Activated naive CD4-positive, alpha-beta T cell treated with anti-CD3 and anti-CD28 coated beads, Interleukin-2, amount 10 ng/mL, durations not matched to agents 7 days and 5 days (primary cell): ENCODE data around the gene TEX11.

Experiments used
- CTCF ChIA-PET: fragments of 350-600 bp; sonication (Branson Sonifier 250); formaldehyde crosslinking; loops from one replicate; lab custom pipeline; 2021; ENCODE audit warnings: antibody characterized with exemption; lab: Charles Lee
- DNase-seq: peaks from one replicate; pipeline ENCODE4 v3.0.0-alpha.2; 2020
- H3K27ac Mint-ChIP-seq: one replicate; pipeline ENCODE4 v1.8.0; 2021; ENCODE audit warnings: mild to moderate bottlenecking, moderate library complexity, mixed read lengths
- H3K27me3 Mint-ChIP-seq: one replicate; pipeline ENCODE4 v1.8.0; 2021; ENCODE audit warnings: mild to moderate bottlenecking, mixed read lengths
- H3K36me3 Mint-ChIP-seq: one replicate; pipeline ENCODE4 v1.8.0; 2021; ENCODE audit warnings: mixed read lengths
- H3K4me1 Mint-ChIP-seq: one replicate; pipeline ENCODE4 v1.8.0; 2021; ENCODE audit warnings: mixed read lengths
- H3K4me3 Mint-ChIP-seq: one replicate; pipeline ENCODE4 v1.8.0; 2021; ENCODE audit warnings: mild to moderate bottlenecking, moderate library complexity, mixed read lengths
- H3K9me3 Mint-ChIP-seq: one replicate; pipeline ENCODE4 v1.8.0; 2021; ENCODE audit warnings: mixed read lengths

Gene TEX11

DNA sequence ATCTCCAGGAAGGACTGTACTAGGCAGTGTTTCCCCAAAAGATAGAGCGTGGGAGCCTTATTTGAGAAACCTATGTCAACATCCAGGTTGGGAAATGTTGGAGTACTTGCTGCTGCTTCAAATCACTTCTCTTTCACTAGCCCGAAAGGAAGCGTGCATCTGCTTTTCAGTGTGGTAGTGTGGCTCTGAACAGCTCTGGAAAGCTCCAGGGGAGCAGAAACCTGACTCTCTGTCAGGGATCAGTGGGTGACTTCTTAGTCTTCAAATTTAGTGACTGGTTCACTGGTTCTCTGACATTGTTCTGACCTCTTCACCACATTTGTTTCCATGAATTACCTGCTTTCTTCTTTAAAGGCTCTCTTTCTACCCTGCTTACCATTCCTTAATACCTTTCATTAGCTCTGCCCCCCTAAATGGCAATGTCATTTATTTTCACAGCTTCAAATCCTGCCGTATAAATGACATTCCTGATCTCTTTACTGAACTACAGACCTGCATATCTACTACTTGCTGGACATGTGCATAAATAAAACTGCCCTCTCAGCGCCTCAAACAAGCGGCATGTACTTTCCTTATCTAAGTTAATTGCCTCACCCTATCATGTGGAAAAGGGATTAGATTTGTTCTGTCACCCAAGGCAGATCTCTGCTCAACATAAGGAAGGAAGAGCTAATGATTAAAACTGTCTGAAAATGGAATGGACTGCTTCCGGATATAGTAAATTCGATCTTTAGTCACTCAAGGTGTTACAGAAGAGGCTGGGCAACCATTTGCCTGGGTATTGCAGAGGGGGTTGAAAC is 426.8 kb downstream of the TEX11 start:
- CTCF ChIA-PET = interaction anchor here (0.6 kb wide), 1 partner anchor 17 kb away, joined by 3 read pairs; no protein-coding TSS in a partner anchor
- Mint-ChIP-seq H3K4me1 (no peaks in the 10 kb centered on the region), H3K27ac (peak overlapping the region; percentile 2), H3K4me3 (no peak overlapping the region), H3K27me3 (no peaks in the 10 kb centered on the region), H3K36me3 (peaks cover 9% of the 10 kb centered on the region), H3K9me3 (no peaks in the 10 kb centered on the region)
- DNase-seq = no peak

DNA sequence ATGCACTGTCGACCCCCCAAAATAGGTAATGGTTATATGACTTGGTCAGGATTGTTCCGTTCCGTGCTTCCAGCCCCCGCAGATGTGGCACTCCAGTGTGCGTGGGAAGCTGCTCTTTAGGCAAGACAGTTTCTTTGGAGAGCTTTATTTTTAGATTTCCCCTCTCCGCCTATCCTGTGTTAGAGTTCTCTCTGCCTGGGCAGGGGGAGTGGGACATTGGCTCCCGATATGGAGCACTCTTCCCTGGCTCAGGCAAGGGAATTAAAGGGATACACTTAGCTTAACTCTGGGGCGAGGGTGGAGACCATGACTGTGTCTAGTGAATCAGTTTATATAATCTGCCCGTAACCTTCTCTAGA is 427.9 kb downstream of the TEX11 start:
- peaks cover 4% of the 10 kb centered on the region for H3K36me3 Mint-ChIP-seq
- no peaks in the 10 kb centered on the region for H3K4me1 Mint-ChIP-seq
- CTCF ChIA-PET = interaction anchor here (0.6 kb wide), 1 partner anchor 16 kb away, joined by 3 read pairs; no protein-coding TSS in a partner anchor
- DNase-seq = no peak
- H3K4me3 Mint-ChIP-seq = no peak overlapping the region
- no peaks in the 10 kb centered on the region for H3K27me3 Mint-ChIP-seq
- no peaks in the 10 kb centered on the region for H3K9me3 Mint-ChIP-seq
- H3K27ac Mint-ChIP-seq = no peak overlapping the region

GRCh38 chrX:70479922-70480659 is 428.4 kb downstream of the TEX11 start:
- DNase-seq = no peak
- CTCF ChIA-PET = no interaction called here
- Mint-ChIP-seq H3K27me3 (no peaks in the 10 kb centered on the region), H3K36me3 (peaks cover 6% of the 10 kb centered on the region), H3K27ac (no peak overlapping the region), H3K9me3 (no peaks in the 10 kb centered on the region), H3K4me1 (no peaks in the 10 kb centered on the region), H3K4me3 (no peak overlapping the region)

DNA sequence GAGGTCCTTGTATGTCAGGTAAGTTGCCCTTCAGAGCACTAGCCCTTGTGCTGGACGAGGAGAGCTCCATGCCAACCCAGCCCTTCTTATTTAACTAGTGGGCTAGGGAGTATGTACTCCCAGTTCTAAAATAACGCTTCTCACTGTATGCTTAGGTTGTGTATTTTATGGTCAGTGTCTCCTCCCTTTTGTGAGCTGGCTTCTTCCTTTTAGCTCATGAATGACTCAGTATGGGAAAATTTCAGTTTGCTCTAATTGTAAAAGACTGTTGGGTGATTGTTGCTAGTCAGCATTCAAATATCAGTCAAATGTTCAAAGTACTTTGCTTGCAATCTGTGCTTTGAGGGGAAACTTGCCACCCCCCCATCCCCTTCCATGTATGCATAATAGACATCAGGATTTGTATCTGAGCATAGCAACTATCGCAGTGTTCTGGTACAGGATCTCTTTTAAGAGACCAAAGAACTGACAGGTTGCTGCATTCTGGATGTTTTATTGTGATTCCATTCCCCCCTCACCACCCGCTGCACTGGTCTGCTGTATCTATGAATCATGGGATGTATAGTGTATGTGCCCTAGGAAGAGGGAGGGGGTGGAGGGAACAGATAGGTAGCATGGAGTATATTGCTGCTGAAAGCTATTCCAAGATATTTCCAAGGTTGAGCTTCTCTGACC is 429.1 kb downstream of the TEX11 start:
- no peak overlapping the region for H3K4me3 Mint-ChIP-seq
- no peaks in the 10 kb centered on the region for H3K9me3 Mint-ChIP-seq
- no peak overlapping the region for H3K27ac Mint-ChIP-seq
- H3K4me1 Mint-ChIP-seq = no peaks in the 10 kb centered on the region
- no peak for DNase-seq
- H3K27me3 Mint-ChIP-seq = no peaks in the 10 kb centered on the region
- H3K36me3 Mint-ChIP-seq = peaks cover 6% of the 10 kb centered on the region
- CTCF ChIA-PET = no interaction called here
